HepG2 (cell line): ENCODE results near the gene PDZD7.

Experiments used
- ARNT ChIP-seq: fragments of 450-650 bp; IDR thresholded peaks from 2 replicates; pipeline ENCODE4 v1.6.1; 2017
- ELF4 ChIP-seq: sonication (generic); formaldehyde crosslinking; IDR thresholded peaks from 2 replicates; pipeline ENCODE4 v1.5.0; 2020; ENCODE audit warnings: missing genetic modification reagents, mild to moderate bottlenecking, moderate library complexity, borderline replicate concordance
- GATAD2A ChIP-seq: IDR thresholded peaks from 2 replicates; pipeline ENCODE4 v1.6.1; 2016
- GTF2F1 ChIP-seq: fragments of 150-350 bp; IDR thresholded peaks from 2 replicates; pipeline ENCODE4 v1.6.1; 2014; ENCODE audit warnings: low read length
- HMGXB4 ChIP-seq, 2 experiments: sonication (generic) in 1 of 2; formaldehyde crosslinking in 1 of 2; IDR thresholded peaks; 2 replicates each; pipeline versions ENCODE4 v1.4.0 to v1.6.1; 2018 to 2020; ENCODE audit warnings: missing genetic modification reagents in 2 of 2, borderline replicate concordance in 1 of 2, low read depth in 1 of 2, mild to moderate bottlenecking in 1 of 2, missing biosample characterization in 1 of 2
- JUNB ChIP-seq: sonication (generic); formaldehyde crosslinking; IDR thresholded peaks from 2 replicates; pipeline ENCODE4 v1.8.0; 2022; ENCODE audit warnings: missing genetic modification reagents, mild to moderate bottlenecking, borderline replicate concordance
- MEIS1 ChIP-seq: sonication (generic); formaldehyde crosslinking; IDR thresholded peaks from 2 replicates; pipeline ENCODE4 v1.9.0; 2021; ENCODE audit warnings: mild to moderate bottlenecking, missing genetic modification reagents, moderate library complexity, borderline replicate concordance
- ZNF263 ChIP-seq: sonication (generic); formaldehyde crosslinking; IDR thresholded peaks from 2 replicates; pipeline ENCODE4 v1.4.0; 2020; ENCODE audit warnings: missing genetic modification reagents
- ZNF790 ChIP-seq: sonication (generic); formaldehyde crosslinking; IDR thresholded peaks from 2 replicates; pipeline ENCODE4 v1.8.0; 2022; ENCODE audit warnings: missing genetic modification reagents, mild to moderate bottlenecking, borderline replicate concordance

GRCh38 chr10:101073631-101074030 lies 42.7 kb upstream of the PDZD7 start:
- no peak for TF ChIP-seq ELF4 (CRISPR knock-in tag)
- no peak for TF ChIP-seq JUNB (CRISPR knock-in tag)
- no peak for TF ChIP-seq GATAD2A
- no peak for TF ChIP-seq ARNT
- TF ChIP-seq GTF2F1 = no peak
- TF ChIP-seq ZNF790 = no peak
- TF ChIP-seq MEIS1 (CRISPR knock-in tag) = no peak
- no peak for TF ChIP-seq HMGXB4 (CRISPR knock-in tag; IDR thresholded peaks at IDR 0.05; ENCODE audit: borderline replicate concordance in 1 of 2, low read depth in 1 of 2)
- no peak for TF ChIP-seq ZNF263 (CRISPR knock-in tag)
